Mesodermal cell (in vitro differentiated cells): ENCODE results near the gene XRCC4.

ENCODE experiments used
- H3K27ac ChIP-seq: 2 replicates; pipeline ENCODE4 v1.7.0; 2013; ENCODE audit warnings: mild to moderate bottlenecking, low read depth, low read length, moderate library complexity; ENCODE audit not compliant: severe bottlenecking
- H3K36me3 ChIP-seq: 2 replicates; pipeline ENCODE4 v1.7.1; 2013; ENCODE audit warnings: mild to moderate bottlenecking, low read length, moderate library complexity; ENCODE audit not compliant: control insufficient read depth, insufficient read depth
- H3K4me1 ChIP-seq: one replicate; pipeline ENCODE4 v1.7.1; 2013; ENCODE audit warnings: mild to moderate bottlenecking, low read length; ENCODE audit not compliant: insufficient read depth, control insufficient read depth, poor library complexity, severe bottlenecking
- H3K4me3 ChIP-seq: 2 replicates; pipeline ENCODE4 v1.7.0; 2013; ENCODE audit warnings: low read length, control low read depth, mild to moderate bottlenecking; ENCODE audit not compliant: insufficient read depth, poor library complexity, severe bottlenecking; ENCODE audit errors: extremely low read depth
- H3K9me3 ChIP-seq: 2 replicates; pipeline ENCODE4 v1.7.1; 2013; ENCODE audit warnings: mild to moderate bottlenecking, low read length, moderate library complexity; ENCODE audit not compliant: control insufficient read depth
- WGBS, 2 experiments: methylation state at CpG; one replicate each; pipeline ENCODE4 v1.1.5; 2013; ENCODE audit warnings: missing lambda C conversion rate in 2 of 2; ENCODE audit not compliant: insufficient coverage in 2 of 2; 5-methylcytosine and 5-hydroxymethylcytosine counted together

XRCC4 gene

GRCh38 chr5:83362526-83362925 is 285.2 kb downstream of the XRCC4 start:
- Histone ChIP-seq H3K36me3 (no peaks in the 10 kb centered on the region), H3K4me3 (no peak overlapping the region), H3K27ac (no peak overlapping the region), H3K9me3 (no peaks in the 10 kb centered on the region), H3K4me1 (no peaks in the 10 kb centered on the region)
- no CpG with 5 or more reads among the region's 1 CpG for WGBS, 2 experiments

GRCh38 chr5:83363111-83363885 is 286.0 kb downstream of the XRCC4 start:
- H3K36me3 ChIP-seq = no peaks in the 10 kb centered on the region
- H3K9me3 ChIP-seq = no peaks in the 10 kb centered on the region
- no peak overlapping the region for H3K4me3 ChIP-seq
- H3K27ac ChIP-seq = no peak overlapping the region
- H3K4me1 ChIP-seq = no peaks in the 10 kb centered on the region
- 94 to 100% methylated on average over 2 to 5 of the region's 7 CpGs for WGBS, 2 experiments

- H3K27ac ChIP-seq = no peak overlapping the region
- H3K4me1 ChIP-seq = no peaks in the 10 kb centered on the region
- no peaks in the 10 kb centered on the region for H3K36me3 ChIP-seq
- 75% methylated on average over 1 of the region's 1 CpG; no CpG with 5 or more reads in 1 of the 2 experiments for WGBS, 2 experiments
- no peak overlapping the region for H3K4me3 ChIP-seq
- H3K9me3 ChIP-seq = no peaks in the 10 kb centered on the region
These were observed 286.5 kb downstream of the XRCC4 start for GRCh38 chr5:83363886-83364275.

DNA sequence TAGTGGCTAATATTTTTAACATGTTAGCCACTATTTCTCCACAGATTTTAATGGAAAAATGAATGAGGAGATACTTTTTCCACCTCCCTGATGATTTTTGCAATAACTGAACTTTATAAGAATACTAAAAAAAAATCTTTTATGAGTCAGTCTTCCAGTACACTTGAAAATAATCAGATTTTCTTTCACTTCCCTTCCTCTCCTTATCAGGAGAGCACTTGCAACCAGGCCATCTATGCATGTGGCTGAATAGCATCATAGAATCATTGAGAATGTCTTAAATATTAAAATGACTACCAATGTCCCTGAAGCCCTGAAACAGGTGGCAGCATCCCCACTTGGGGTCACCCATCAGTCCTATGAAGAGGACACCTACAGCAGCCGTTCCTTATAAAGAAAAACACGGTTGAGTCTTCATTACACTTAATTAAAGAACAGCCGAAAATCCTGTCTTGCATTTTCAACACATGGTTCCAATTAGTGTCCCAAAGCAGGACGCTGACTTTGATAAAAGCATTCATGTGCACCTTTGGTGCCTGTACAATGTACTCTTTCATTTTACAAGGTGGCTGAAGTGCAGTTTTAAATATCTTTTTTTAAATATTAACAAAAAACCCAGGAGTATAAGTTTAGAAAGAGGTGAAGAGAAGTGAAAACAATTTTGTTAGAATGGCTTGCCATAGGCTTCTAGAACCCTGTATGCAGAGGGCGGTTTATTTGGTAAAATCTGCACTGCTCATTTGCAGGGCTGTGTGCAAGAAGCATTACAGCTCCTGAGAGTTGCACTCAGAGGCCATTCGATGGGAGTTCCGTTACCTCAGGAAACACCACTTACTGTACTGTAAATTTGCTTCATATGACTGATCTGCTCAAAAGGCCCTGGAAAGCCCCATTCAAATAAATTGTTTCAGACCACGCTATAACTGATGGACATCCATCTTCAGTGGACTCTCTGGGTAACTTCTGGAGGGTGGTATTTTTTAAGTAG is 287.3 kb downstream of the XRCC4 start:
- Histone ChIP-seq H3K4me3 (no peak overlapping the region), H3K36me3 (no peaks in the 10 kb centered on the region), H3K27ac (no peak overlapping the region), H3K4me1 (no peaks in the 10 kb centered on the region), H3K9me3 (no peaks in the 10 kb centered on the region)
- 96 to 97% methylated on average over 5 to 6 of the region's 8 CpGs for WGBS, 2 experiments

DNA sequence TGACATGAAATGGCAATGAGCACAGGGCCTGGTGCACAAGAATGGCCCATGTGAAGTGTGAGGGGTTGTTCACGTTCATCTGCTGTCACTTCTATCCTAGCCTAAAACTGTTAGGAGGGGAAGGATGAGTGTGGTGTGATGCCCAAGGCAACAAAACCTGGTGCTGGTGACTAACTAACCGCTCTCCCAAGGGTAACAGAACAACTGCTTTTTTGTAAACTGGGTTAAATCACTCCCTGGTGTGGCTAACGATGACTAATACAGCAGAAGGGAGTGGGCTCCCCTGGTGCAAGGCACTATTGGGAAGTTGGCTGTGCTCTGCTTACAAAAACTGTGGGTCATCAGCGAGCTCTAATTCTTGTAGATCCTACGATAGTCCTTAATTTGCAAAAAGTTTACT is 291.0 kb downstream of the XRCC4 start:
- H3K4me3 ChIP-seq = no peak overlapping the region
- no peak overlapping the region for H3K27ac ChIP-seq
- 63 to 74% methylated on average over 3 of the region's 5 CpGs for WGBS, 2 experiments
- no peaks in the 10 kb centered on the region for H3K9me3 ChIP-seq
- no peaks in the 10 kb centered on the region for H3K4me1 ChIP-seq
- H3K36me3 ChIP-seq = no peaks in the 10 kb centered on the region

DNA sequence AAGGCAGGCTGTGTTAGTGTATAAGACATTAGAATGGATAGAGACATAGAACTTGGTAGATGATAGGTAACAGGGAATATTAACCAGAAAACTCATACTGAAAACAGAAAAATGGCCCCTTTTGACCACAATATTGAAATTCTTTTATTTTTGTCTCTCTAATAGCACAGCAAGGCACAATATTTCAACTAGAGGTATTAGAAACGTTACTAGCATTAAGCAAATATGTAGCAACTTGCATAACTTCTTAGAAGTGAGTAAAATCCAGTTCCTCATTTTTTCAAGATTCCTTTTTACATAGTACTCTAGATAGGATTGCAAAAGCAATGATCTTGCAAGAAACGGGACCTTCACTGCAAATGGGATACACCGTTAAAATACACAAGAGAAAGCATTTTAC is 291.5 kb downstream of the XRCC4 start:
- no peak overlapping the region for H3K27ac ChIP-seq
- H3K9me3 ChIP-seq = no peaks in the 10 kb centered on the region
- H3K4me3 ChIP-seq = no peak overlapping the region
- no peaks in the 10 kb centered on the region for H3K36me3 ChIP-seq
- no peaks in the 10 kb centered on the region for H3K4me1 ChIP-seq
- 100% methylated on average over 1 of the region's 3 CpGs; no CpG with 5 or more reads in 1 of the 2 experiments for WGBS, 2 experiments

DNA sequence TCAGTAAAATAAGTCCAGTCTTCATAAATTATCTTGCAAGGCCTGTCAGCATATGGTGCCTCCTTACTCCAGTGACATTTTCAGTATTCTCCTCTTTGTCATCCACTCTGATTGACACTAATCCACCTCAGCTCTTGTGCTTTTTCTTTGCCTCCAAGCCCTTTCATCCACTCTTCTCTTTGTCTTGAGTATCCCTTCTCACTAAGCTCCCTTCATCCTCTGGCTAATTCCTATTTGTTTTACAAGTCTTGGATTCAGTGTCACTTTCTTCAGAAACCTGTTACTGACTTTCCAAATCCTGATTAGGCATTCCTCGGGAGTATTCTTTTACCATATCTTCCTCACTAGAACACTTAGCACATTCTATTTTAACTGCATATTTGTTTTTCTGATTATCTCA is 293.6 kb downstream of the XRCC4 start:
- 92 to 100% methylated on average over 1 of the region's 1 CpG for whole genome bisulfite sequencing, 2 experiments
- H3K27ac ChIP-seq = no peak overlapping the region
- H3K4me1 ChIP-seq = no peaks in the 10 kb centered on the region
- no peak overlapping the region for H3K4me3 ChIP-seq
- no peaks in the 10 kb centered on the region for H3K9me3 ChIP-seq
- H3K36me3 ChIP-seq = no peaks in the 10 kb centered on the region

- no CpG with 5 or more reads among the region's 1 CpG for WGBS, 2 experiments
These were observed 294.4 kb downstream of the XRCC4 start for GRCh38 chr5:83371726-83372125.

DNA sequence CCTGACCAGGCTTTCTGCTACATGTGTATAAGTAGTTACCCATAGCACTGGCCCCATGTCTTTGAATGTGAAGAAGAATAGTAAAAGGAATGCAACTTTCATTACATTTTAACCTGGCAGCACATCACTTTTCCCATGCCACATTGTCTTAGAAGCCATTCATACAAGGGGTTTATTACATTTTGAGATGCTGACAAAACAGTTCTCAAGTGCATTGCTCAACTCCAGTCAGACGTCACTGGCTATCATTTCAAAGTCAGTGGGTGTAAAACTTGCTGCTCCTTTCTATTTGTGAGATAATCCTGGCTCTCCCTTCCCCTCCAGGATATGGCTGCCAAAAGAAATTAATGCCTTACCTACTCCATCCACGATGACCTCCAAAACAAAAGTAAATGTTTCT is 297.2 kb downstream of the XRCC4 start:
- Histone ChIP-seq H3K36me3 (no peaks in the 10 kb centered on the region), H3K27ac (no peak overlapping the region), H3K9me3 (no peaks in the 10 kb centered on the region), H3K4me3 (no peak overlapping the region), H3K4me1 (no peaks in the 10 kb centered on the region)
- WGBS, 2 experiments = 100% methylated on average over 1 of the region's 2 CpGs

More at GRCh38 chr5:83371726-83372125, 294.4 kb downstream of the XRCC4 start:
- Histone ChIP-seq H3K36me3 (no peaks in the 10 kb centered on the region), H3K9me3 (no peaks in the 10 kb centered on the region), H3K27ac (no peak overlapping the region), H3K4me1 (no peaks in the 10 kb centered on the region), H3K4me3 (no peak overlapping the region)

DNA sequence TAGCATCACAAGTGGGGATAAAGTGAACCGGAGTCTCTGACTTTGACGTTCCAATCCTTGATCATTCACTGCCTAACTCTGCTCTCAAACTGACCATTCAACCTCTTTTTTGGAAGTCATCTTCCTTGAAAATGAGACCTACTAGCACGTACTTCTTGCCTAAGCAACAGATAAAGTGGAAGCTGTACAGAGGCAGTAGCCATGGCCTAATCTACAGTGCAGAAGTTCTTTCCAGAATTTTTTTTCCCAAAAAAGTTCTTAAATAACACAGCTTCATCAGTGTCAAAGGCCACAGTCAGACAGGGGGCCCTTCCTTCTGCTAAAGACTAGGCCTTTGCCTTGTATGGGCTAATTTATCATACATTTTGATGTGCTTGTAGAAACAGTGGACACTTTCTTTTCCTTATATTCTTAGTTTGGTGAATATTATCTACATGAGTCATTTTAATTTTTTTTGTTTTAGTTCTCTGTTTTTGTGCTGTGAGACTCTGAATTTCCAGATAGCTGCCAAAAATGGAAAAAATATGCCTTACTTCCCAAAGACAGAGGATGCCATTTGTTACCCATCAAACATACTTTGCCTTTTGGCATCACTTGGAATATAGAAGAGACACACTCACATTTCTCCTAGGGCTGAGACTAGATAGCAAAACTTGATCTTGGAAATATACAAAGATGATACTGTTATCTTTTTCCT is 297.9 kb downstream of the XRCC4 start:
- H3K4me3 ChIP-seq = no peak overlapping the region
- no peak overlapping the region for H3K27ac ChIP-seq
- H3K36me3 ChIP-seq = no peaks in the 10 kb centered on the region
- no peaks in the 10 kb centered on the region for H3K9me3 ChIP-seq
- H3K4me1 ChIP-seq = no peaks in the 10 kb centered on the region
- 80 to 100% methylated on average over 2 to 3 of the region's 3 CpGs for WGBS, 2 experiments
